ENCODE measurements around the gene RPL13A. TPM values are rescaled to one million over a fixed set of nuclear protein-coding genes. Genes with fewer than 3 reads are reported as not detected.

Gene RPL13A
- total and polyA plus RNA-seq, 2 of the 13 experiments (the other 11 are each of a cell fraction or from before 2014, with no cell fraction given), result 2,601 to 3,407 TPM

GRCh38 chr19:49487277-49488045 is at the start of gene RPL13A (continued):
- TF ChIP-seq, protein P1, sequence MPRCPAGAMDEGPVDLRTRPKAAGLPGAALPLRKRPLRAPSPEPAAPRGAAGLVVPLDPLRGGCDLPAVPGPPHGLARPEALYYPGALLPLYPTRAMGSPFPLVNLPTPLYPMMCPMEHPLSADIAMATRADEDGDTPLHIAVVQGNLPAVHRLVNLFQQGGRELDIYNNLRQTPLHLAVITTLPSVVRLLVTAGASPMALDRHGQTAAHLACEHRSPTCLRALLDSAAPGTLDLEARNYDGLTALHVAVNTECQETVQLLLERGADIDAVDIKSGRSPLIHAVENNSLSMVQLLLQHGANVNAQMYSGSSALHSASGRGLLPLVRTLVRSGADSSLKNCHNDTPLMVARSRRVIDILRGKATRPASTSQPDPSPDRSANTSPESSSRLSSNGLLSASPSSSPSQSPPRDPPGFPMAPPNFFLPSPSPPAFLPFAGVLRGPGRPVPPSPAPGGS (CRISPR knock-in tag; IDR thresholded peaks at IDR 0.05), result peak; percentile 69; the same call in 1 of the 2 replicates
- TF ChIP-seq, protein P2, sequence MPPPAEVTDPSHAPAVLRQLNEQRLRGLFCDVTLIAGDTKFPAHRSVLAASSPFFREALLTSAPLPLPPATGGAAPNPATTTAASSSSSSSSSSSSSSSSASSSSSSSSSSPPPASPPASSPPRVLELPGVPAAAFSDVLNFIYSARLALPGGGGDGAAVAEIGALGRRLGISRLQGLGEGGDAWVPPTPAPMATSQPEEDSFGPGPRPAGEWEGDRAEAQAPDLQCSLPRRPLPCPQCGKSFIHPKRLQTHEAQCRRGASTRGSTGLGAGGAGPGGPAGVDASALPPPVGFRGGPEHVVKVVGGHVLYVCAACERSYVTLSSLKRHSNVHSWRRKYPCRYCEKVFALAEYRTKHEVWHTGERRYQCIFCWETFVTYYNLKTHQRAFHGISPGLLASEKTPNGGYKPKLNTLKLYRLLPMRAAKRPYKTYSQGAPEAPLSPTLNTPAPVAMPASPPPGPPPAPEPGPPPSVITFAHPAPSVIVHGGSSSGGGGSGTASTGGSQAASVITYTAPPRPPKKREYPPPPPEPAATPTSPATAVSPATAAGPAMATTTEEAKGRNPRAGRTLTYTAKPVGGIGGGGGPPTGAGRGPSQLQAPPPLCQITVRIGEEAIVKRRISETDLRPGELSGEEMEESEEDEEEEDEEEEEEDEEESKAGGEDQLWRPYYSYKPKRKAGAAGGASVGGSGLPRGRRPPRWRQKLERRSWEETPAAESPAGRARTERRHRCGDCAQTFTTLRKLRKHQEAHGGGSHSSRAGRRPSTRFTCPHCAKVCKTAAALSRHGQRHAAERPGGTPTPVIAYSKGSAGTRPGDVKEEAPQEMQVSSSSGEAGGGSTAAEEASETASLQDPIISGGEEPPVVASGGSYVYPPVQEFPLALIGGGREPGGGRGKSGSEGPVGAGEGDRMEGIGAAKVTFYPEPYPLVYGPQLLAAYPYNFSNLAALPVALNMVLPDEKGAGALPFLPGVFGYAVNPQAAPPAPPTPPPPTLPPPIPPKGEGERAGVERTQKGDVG (CRISPR knock-in tag; IDR thresholded peaks at IDR 0.05; ENCODE audit: borderline replicate concordance), result peak; percentile 75; the same call in 1 of the 2 replicates
- TF ChIP-seq PBX3 (CRISPR knock-in tag; IDR thresholded peaks at IDR 0.05; ENCODE audit: borderline replicate concordance) (0 out of 2 replicates have a peak, but pooled peaks have one; percentile 33), HHEX (CRISPR knock-in tag; IDR thresholded peaks at IDR 0.05) (peak; percentile 60; the same call in 1 of the 2 replicates), ZNF589 (CRISPR knock-in tag; conservative IDR thresholded peaks at IDR 0.05) (0 out of 2 replicates have a peak, but pooled peaks have one; percentile 66), ZNF263 (CRISPR knock-in tag; IDR thresholded peaks at IDR 0.05) (no peak), HNRNPK (IDR thresholded peaks at IDR 0.05; ENCODE audit: low read depth, low read length, poor library complexity, severe bottlenecking) (no peak), YEATS2 (CRISPR knock-in tag; IDR thresholded peaks at IDR 0.05; ENCODE audit: borderline replicate concordance) (peak; percentile 100), ZBTB43 (CRISPR knock-in tag; conservative IDR thresholded peaks at IDR 0.05) (no peak), SRY (CRISPR knock-in tag; IDR thresholded peaks at IDR 0.05) (no peak; the same call in 1 of the 2 replicates), POGZ (CRISPR knock-in tag; IDR thresholded peaks at IDR 0.05) (peak; percentile 55)
- TF ChIP-seq, protein P3, sequence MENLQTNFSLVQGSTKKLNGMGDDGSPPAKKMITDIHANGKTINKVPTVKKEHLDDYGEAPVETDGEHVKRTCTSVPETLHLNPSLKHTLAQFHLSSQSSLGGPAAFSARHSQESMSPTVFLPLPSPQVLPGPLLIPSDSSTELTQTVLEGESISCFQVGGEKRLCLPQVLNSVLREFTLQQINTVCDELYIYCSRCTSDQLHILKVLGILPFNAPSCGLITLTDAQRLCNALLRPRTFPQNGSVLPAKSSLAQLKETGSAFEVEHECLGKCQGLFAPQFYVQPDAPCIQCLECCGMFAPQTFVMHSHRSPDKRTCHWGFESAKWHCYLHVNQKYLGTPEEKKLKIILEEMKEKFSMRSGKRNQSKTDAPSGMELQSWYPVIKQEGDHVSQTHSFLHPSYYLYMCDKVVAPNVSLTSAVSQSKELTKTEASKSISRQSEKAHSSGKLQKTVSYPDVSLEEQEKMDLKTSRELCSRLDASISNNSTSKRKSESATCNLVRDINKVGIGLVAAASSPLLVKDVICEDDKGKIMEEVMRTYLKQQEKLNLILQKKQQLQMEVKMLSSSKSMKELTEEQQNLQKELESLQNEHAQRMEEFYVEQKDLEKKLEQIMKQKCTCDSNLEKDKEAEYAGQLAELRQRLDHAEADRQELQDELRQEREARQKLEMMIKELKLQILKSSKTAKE (CRISPR knock-in tag; IDR thresholded peaks at IDR 0.05; ENCODE audit: borderline replicate concordance), result no peak

All from HepG2 (cell line).